HTR-8/SVneo (cell line): ENCODE results near the gene GPR37L1.
A peak's percentile ranks its signal among the peaks of the same experiment; 100 is the strongest.
"Not testable (repeated sequence)": the region's sequence is repeated elsewhere in the genome, so short reads cannot be mapped to it uniquely, and the experiment has no call there.

ENCODE experiments used
- DNase-seq: peaks from one replicate; pipeline ENCODE4 v3.0.0; 2011; ENCODE audit warnings: low spot score, mixed read lengths; ENCODE audit not compliant: insufficient read length
- FAIRE-seq: peaks from 2 replicates; lab custom pipeline; 2011; peaks lifted over from hg19 to GRCh38; lab: Jason Lieb, UNC

GPR37L1 gene

DNA sequence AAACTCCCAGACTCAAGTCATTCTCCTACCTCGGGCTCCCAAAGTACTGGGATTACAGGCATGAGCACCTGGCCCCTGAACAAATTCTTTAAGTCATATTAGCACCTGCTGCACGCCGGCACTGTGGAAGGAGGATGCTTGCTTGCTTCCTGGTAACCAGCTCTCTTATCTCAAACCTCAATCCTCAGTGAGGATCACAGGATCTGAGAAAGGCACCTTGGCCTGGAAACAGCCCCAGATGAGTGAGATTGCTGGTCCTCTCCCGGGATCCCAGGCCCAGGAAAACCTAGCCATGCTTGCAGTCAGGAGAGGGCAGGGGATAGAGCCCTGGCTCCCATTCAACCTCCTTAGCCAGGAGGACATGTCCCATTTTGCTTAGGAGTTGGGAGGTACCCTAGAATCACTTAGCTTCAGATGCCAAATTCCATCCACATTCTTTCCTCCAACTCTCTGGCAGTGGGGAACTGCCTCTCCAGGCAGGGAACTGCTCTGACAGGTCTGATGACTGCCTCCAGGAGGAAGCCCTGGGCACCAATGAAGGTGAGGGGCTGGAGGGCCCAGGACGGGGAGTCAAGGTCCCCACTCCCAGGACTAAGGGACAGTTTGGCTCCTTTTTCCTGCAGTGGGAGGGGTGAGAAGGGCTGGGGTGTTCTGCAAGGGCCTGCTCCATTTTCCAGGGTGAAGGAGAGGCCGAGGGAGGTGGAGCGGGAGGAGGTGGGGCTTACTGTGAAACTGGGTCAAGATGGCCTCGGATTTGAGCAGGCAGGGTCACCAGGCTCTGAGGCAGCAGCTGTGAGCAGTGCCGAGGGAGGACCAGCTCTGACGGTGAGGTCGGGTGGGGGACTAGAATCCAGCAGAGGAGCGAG lies 9.5 kb downstream of the GPR37L1 start:
- DNase-seq (no peak), FAIRE-seq (no peak)

DNA sequence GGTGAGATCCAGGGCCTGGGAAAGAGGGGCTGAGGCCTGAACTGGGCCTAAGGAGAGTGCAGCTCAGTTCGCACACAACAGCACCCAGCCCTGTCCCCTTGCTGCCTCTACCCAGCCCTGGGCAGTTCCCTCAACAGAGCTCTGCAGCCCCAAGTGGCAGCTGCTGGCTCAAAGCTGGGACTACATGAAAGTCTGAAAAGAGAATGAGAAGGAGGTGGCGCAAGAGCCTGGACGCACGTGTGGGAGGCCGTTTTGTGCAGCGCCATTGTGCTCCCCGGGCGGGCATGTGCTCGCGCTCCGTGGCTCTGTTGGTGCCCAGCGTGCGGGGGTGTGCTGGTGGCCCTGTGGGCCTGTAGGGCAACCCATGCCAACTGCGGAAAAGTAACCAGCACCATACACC lies 10.3 kb downstream of the GPR37L1 start:
- no peak for FAIRE-seq
- no peak for DNase-seq

DNA sequence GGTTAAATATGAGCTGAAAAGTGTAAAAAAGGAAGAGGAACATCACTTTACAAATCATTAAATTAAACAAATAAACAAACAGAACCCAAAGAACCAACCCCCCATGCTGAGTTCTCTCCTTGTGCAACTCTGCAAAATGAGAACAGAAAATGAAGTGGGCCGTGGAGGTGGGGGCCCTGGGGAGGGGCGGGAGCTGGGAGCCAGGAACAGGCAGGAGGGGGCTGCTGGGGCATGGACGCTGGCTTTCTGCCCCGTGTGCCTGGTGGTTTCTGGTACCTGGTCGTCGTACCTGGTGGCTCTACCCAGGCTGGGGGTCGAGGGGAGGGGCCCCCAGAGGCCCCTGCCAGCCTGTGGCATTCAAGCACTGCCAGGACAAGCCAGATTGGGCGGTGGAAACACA lies 10.8 kb downstream of the GPR37L1 start:
- FAIRE-seq (no peak), DNase-seq (no peak)

DNA sequence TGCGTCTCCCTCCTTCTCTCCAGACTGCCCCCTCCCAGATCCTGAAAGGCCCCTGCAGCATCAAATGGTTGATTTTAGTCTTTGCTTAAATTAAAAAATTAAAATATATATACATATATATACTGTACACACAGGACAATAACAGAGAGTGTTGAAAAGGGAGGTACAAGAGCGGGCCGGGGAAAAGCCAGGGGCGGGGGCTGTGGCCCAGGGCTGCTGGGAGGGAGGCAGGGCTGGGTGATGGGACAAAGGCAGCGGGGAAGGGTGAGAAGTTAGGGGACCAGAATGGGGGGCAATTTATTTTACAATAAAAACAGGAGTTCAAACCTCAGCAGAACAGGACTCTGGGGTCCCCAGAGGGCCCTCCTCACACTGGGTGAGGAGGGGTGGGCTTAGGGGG lies 11.3 kb downstream of the GPR37L1 start:
- no peak for DNase-seq
- FAIRE-seq: no peak

DNA sequence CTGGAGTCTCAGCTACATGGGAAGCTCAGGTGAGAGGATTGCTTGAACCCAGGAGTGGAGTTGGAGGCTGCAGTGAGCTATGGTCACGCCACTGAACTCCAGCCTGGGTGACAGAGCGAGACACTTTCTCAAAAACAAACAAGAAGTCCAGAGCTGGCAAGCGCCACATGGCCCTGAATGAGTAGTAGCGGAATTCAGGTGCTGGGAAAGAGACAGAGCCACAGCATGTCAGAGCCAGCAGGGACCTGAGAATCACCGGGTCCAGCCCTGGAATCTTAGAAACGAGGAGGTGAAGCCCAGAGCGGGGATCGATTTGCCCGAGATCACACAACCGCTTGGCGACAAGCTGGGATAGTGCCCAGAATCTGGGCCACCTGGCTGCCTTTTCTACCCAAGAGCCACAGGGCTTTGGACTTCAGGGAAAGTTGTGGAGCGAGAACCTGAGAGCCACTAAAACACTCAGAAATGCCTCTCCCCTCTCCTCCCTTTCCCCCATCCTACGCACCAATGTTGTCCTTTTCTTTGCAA lies 12.0 kb downstream of the GPR37L1 start:
- no peak for DNase-seq
- no peak for FAIRE-seq

- peak; percentile 93 for DNase-seq
Measured at GRCh38 chr1:202135221-202135721, 12.6 kb downstream of the GPR37L1 start.

GRCh38 chr1:202140833-202141232 lies 18.1 kb downstream of the GPR37L1 start:
- FAIRE-seq: no peak

More at GRCh38 chr1:202135221-202135721, 12.6 kb downstream of the GPR37L1 start:
- FAIRE-seq: peak; percentile 4

GRCh38 chr1:202141468-202141867 lies 18.8 kb downstream of the GPR37L1 start:
- not testable (repeated sequence) for DNase-seq, FAIRE-seq

More at GRCh38 chr1:202140833-202141232, 18.1 kb downstream of the GPR37L1 start:
- no peak for DNase-seq

- no peak for FAIRE-seq
- no peak for DNase-seq
Measured at GRCh38 chr1:202143011-202143767, 20.5 kb downstream of the GPR37L1 start.

- no peak for DNase-seq
- no peak for FAIRE-seq
Measured at GRCh38 chr1:202143768-202144401, 21.2 kb downstream of the GPR37L1 start.

DNA sequence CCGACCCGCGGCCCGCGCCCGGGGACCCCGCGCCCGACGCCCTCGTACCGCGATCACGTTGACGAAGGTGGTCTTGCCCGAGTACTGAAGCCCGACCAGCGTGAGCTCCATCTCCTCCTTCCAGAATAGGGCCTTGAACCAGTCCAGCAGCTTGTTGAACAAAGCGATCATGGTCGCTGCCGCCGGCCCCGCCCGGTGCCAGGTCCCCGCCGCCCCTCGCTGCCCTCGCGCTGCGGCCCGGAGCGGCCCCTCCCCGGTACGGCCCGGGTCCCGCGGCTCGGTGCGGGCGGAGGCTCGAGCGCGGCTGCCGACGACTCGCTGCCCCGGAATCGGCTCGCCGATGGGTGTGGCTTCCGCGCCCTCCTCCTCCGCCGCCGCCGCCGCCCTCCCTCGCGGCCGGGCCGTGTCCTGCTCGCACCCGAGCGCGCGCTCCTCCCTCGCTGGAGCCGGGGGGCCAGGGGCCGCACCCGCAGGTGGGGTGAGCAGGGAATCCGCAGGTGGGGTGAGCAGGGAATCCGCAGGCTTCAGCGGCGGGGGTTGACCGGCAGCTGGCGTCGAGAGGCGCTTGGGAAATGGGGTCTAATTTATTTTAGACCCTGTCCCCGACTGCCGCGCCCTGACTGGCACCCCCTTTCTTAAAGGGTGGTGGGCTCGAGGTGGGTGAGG lies 21.8 kb downstream of the GPR37L1 start, which contains the start of gene ARL8A:
Gene ARL8A (minus strand): TSS at position 336 of the 666 bp plus-strand sequence. CDS start 165 bp downstream, at position 171.
- FAIRE-seq (no peak), DNase-seq (peak; percentile 57)

DNA sequence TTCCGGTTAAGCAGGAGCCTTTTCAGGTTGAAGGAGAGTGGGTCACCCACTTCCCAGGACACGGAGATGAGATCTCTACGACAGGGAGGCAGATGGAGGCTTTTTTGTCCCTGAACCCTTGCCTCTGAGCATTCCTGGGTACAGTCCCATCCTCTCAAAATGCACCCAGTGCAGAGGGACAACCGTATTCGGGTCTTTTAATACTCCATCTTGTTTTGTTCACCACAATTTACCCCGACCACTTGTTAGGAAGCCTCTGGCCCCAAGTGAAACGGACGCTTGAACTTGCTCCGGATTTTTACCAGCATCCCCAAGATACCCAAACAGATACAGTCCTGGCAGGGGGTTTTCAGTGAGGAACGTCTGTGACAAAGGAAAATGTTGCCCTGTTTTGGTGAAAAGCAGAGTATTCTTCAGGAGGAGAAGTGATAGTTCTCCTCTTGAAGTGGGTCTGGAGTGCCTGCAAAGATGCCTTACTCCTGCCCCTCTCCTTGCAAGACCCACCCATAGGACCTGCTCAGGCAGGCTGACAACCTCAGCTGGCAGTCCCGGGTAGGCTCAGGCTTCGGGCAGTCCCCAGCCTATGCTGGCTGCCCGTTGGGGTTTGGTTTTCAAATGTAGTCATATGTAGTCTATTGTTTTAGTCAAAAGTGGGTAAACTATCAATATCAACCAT lies 22.5 kb downstream of the GPR37L1 start:
- FAIRE-seq (no peak), DNase-seq (no peak)

- not testable (repeated sequence) for FAIRE-seq, DNase-seq
Measured at GRCh38 chr1:202145744-202146140, 23.0 kb downstream of the GPR37L1 start.

DNA sequence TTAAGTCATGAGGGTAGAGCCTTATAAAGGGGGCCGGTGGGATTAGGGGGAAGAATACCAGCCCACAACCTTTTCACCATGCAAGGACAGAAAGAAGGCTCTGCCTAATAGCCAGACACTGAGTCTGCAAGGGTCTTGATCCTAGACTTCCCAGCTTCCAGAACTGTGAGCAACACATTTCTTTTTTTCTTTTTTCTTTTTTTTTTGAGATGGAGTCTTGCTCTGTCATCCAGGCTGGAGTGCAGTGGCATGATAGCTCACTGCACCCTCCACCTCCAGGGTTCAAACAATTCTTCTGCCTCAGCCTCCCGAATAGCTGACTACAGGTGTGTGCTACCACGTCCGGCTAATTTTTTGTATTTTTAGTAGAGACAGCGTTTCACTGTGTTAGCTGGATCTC lies 23.6 kb downstream of the GPR37L1 start:
- no peak for FAIRE-seq
- no peak for DNase-seq

DNA sequence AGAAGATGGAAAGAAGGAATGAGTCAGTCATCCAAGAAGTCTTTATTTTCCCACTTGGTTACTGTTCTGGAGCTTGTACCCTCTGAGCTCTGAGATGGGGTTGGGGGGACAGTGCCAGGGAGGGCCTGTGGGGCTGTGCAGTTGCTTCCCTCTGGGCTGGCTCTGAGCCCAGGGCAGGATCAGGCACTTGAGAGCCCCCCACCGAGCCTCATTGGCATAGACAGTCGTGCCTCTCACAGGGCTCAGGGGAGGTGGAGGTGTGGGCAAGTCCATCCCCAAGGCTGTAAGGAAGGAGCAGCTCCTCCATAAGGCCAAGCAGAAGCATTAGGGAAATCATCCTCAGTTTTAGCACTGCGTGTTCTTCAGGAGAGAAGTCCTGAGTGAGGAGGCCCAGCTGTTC lies 24.3 kb downstream of the GPR37L1 start:
- FAIRE-seq: no peak
- DNase-seq: no peak

DNA sequence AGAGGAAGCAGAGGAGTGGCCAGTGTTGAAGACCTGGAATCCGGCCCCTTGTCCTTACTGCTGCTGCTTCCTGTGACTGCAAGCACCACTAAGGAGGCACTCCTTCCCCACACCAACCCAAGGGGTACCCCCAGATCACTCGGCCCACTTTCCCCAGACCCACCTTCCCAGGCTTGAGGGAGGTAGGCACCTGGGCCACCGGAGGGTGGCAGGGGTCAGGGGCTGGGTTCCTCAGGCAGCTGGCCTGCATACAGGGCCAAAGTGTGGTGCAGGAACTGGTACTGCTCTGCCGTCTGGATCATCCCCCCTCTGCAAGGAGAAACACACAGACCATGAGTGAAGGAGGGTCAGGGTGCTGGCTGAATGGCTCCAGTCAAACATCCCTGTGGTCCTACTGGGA lies 25.7 kb downstream of the GPR37L1 start:
- FAIRE-seq: no peak
- no peak for DNase-seq

DNA sequence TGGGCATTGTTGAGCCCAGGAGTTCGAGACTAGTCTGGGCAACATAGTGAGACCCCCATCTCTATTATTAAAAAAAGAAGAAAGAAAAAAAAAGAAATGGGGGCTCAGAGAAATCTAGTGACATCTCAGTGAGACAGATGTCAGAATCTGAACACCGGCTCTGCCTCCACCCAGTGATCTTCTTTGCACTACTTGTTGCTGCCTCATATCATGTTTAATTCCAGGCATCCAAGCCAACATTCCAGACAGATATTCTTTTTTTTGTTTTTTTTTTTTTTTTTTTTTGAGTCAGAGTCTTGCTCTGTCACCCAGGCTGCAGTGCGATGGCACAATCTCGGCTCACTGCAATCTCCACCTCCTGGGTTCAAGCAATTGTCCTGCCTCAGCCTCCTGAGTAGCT lies 26.8 kb downstream of the GPR37L1 start:
- FAIRE-seq (no peak), DNase-seq (no peak)

DNA sequence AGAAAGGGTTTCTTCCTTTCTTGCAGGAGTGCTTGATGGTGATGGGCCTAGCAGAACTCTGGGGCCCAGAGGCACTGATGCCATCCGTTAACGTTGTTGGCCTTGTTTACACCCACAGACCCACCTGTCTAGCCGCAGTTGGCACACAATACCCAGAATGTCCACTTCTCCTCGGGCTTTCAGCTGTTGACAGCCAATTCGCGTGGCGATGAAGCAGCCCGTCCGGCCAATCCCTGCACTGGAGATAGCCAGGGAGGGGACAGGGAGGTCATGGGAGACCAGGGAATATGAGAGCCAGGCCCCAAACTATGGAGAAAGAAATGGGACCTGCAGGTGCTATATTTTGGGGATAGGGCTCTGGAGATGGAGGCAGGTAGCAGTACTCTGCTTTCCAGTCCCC lies 27.5 kb downstream of the GPR37L1 start:
- no peak for FAIRE-seq
- no peak for DNase-seq

DNA sequence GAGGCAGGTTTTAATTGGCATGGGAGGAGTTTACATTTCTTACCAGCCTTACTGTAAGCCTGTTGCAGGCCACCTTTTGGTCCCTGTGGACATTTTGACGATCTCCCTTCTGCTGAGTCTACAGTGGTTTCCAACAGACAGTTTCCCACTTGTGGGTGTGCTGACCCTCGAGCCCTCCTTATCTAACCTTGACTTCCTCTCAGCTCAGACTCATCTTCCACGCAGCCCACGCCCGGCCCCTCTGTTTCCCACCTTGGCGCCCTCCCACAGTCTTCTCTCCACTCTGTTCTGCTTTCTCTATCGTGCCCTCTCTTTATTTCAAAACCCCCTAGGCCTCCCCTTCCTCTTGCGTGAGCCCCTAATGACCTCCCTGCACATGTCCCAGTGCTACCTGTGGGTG lies 27.9 kb downstream of the GPR37L1 start:
- FAIRE-seq: no peak
- DNase-seq: no peak
